Psoas muscle (tissue), 8 donors: Measurements from ENCODE around the gene PHF11. TPM values are rescaled to one million over a fixed set of nuclear protein-coding genes. Genes with fewer than 3 reads are reported as not detected.

ENCODE experiments used
- ATAC-seq, 4 donors: fragments of 200-7000 bp; cut with Tn5 transposase; one replicate each; pipeline ENCODE4 v1.9.1; 2020; ENCODE audit warnings: moderate library complexity in 3 of 4, mild to moderate bottlenecking in 2 of 4
- DNase-seq, 2 donors: peaks; one replicate each; pipeline ENCODE4 v3.0.0-alpha.2; 2020
- H3K27ac ChIP-seq: fragments of 200-600 bp; one replicate; pipeline ENCODE4 v1.8.0; 2022
- H3K27me3 ChIP-seq, 3 donors: fragments of 200-600 bp in 1 of 3; one replicate each; pipeline versions ENCODE4 v1.6.1 to v1.8.0; 2013 to 2022; ENCODE audit warnings: low read length in 2 of 3, mild to moderate bottlenecking in 2 of 3, moderate library complexity in 1 of 3; ENCODE audit not compliant: insufficient read depth in 3 of 3
- H3K36me3 ChIP-seq, 2 donors: fragments of 200-600 bp in 1 of 2; one replicate each; pipeline versions ENCODE4 v1.6.1 to v1.8.0; 2013 to 2022; ENCODE audit warnings: low read depth in 1 of 2, mild to moderate bottlenecking in 1 of 2, moderate library complexity in 1 of 2; ENCODE audit not compliant: insufficient read depth in 1 of 2
- H3K4me1 ChIP-seq: fragments of 200-600 bp; one replicate; pipeline ENCODE4 v1.8.0; 2022
- H3K4me3 ChIP-seq: fragments of 200-600 bp; one replicate; pipeline ENCODE4 v1.8.0; 2022; ENCODE audit warnings: mild to moderate bottlenecking
- H3K9me3 ChIP-seq: fragments of 200-600 bp; one replicate; pipeline ENCODE4 v1.8.0; 2022
- CTCF ChIP-seq: fragments of 200-600 bp; IDR thresholded peaks from one replicate; pipeline ENCODE4 v1.8.0; 2022; ENCODE audit warnings: antibody characterized with exemption
- WGBS, 3 donors: extraction: QIAGEN DNeasy Blood & Tissue Kit; methylation state at CpG; one replicate each; pipeline versions ENCODE4 v1.1.6 to v1.1.7; 2013; 5-methylcytosine and 5-hydroxymethylcytosine counted together
- intact Hi-C, 2 donors: fragments of 100-400 bp; cut with DNase I; formaldehyde crosslinking; loops; one replicate each; pipeline versions ENCODE4 v1.11.0 to v1.14.2; 2022
- polyA plus RNA-seq, 3 donors: library from polyadenylated mRNA; stranded (reverse); fragments of 200-250 nt; gene quantifications; one replicate each; pipeline ENCODE4 v1.2.3, GENCODE V29; 2013
- total RNA-seq, 4 donors: library from RNA; stranded (reverse); fragmentation: NEBNext Ultra II Directional in 2 of 4; extraction: Animal tissue kit (Norgen Biotek cat#: 25700) in 2 of 4; gene quantifications; one replicate each; pipeline versions ENCODE4 v1.2.1 to v1.2.4, GENCODE V29; 2021 to 2023
- donor health status: healthy with polysubstance abuse.
- donor health status: DM: no; HTN: no; CAD: no; lungs with moderate emphysema.
- donor health status: Bipolar disorder and iron deficiency.
- donor health status: healthy.
- donor health status: DM: yes; HTN: yes; CAD: no.
- donor health status: DM: no; HTN: no; CAD: no.
- donor health status: DM: no; HTN: no; CAD: no.
- donor health status: DM: yes; HTN: yes; CAD: no.

The PHF11 gene
- total and polyA plus RNA-seq, 7 donors = 8.2 to 17.8 (median 10.7) TPM

GRCh38 chr13:49540552-49540951 is 44.8 kb downstream of the PHF11 start:
- Histone ChIP-seq H3K27ac (no peak overlapping the region), H3K36me3 (peaks cover 0 to 71% of the 10 kb centered on the region in 2 donors), H3K4me3 (peak overlapping the region; percentile 36), H3K27me3 (no peaks in the 10 kb centered on the region), H3K4me1 (no peaks in the 10 kb centered on the region), H3K9me3 (no peaks in the 10 kb centered on the region)
- TF ChIP-seq CTCF = no peak
- no peak for ATAC-seq
- no peak for DNase-seq
- intact Hi-C loops = no loop called here
- WGBS, 3 donors = 68 to 77% (median 70%) methylated on average over 7 of the region's 7 CpGs

GRCh38 chr13:49543656-49544055 is 47.9 kb downstream of the PHF11 start:
- intact Hi-C loops = no loop called here
- Histone ChIP-seq H3K36me3 (peaks cover 0 to 82% of the 10 kb centered on the region in 2 donors), H3K27ac (no peak overlapping the region), H3K4me3 (no peak overlapping the region), H3K27me3 (no peaks in the 10 kb centered on the region), H3K9me3 (no peaks in the 10 kb centered on the region), H3K4me1 (no peaks in the 10 kb centered on the region)
- TF ChIP-seq CTCF = no peak
- WGBS, 3 donors = 96 to 97% (median 97%) methylated on average over 3 of the region's 3 CpGs
- DNase-seq = no peak
- no peak for ATAC-seq

- intact Hi-C loops = no loop called here
- DNase-seq (no peak), ATAC-seq (no peak)
- no peak overlapping the region for H3K27ac ChIP-seq
- WGBS, 3 donors = 91 to 95% (median 94%) methylated on average over 4 of the region's 4 CpGs
- no peaks in the 10 kb centered on the region for H3K4me1 ChIP-seq
- TF ChIP-seq CTCF = no peak
- H3K27me3 ChIP-seq = no peaks in the 10 kb centered on the region
- H3K36me3 ChIP-seq = peaks cover 0 to 87% of the 10 kb centered on the region in 2 donors
- no peaks in the 10 kb centered on the region for H3K9me3 ChIP-seq
- H3K4me3 ChIP-seq = no peak overlapping the region
Observed at GRCh38 chr13:49545661-49546060, 49.9 kb downstream of the PHF11 start.

- no peaks in the 10 kb centered on the region for H3K27me3 ChIP-seq
- WGBS, 3 donors = 91 to 94% (median 93%) methylated on average over 9 of the region's 9 CpGs
- ATAC-seq = no peak
- H3K9me3 ChIP-seq = no peaks in the 10 kb centered on the region
- DNase-seq = no peak
- no peak for TF ChIP-seq CTCF
- intact Hi-C loops = no loop called here
- H3K27ac ChIP-seq = no peak overlapping the region
- peaks cover 0 to 85% of the 10 kb centered on the region in 2 donors for H3K36me3 ChIP-seq
- no peak overlapping the region for H3K4me3 ChIP-seq
- H3K4me1 ChIP-seq = no peaks in the 10 kb centered on the region
Observed at GRCh38 chr13:49546561-49546960, 50.8 kb downstream of the PHF11 start.

- H3K36me3 ChIP-seq = peaks cover 2 to 86% of the 10 kb centered on the region in 2 donors
- TF ChIP-seq CTCF = peak; percentile 15
- H3K9me3 ChIP-seq = no peaks in the 10 kb centered on the region
- DNase-seq (no peak), ATAC-seq (no peak)
- intact Hi-C loops = no loop called here
- no peaks in the 10 kb centered on the region for H3K27me3 ChIP-seq
- no peak overlapping the region for H3K4me3 ChIP-seq
- H3K4me1 ChIP-seq = no peaks in the 10 kb centered on the region
- no peak overlapping the region for H3K27ac ChIP-seq
- WGBS, 3 donors = 81 to 88% (median 88%) methylated on average over 14 to 15 of the region's 15 CpGs
Observed at GRCh38 chr13:49549289-49549688, 53.5 kb downstream of the PHF11 start.
